Measurements from ENCODE around the gene MIOS.
"Not testable (repeated sequence)": the region's sequence is repeated elsewhere in the genome, so short reads cannot be mapped to it uniquely, and the experiment has no call there.

MIOS gene

DNA sequence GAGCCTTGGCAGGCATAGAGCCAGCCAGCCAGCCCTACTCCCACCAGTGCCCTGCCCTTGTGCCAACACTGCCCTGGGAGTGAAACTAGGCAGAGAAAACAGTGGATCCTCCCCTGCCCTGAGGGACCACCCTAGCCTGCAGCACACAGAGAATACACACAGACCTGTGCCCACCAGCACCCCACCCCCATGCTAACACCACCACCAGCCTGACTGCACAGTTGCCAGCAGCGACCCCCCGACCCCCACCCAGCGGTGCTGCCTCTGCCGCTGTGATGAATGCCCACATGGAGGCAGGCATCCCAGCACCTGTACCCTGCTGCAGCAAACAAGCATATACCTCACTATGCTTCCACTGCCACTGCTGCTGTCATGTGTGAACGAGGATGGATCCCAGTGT lies 9.4 kb upstream of the MIOS start:
- no peaks in the 10 kb centered on the region for H4K20me1 ChIP-seq (ENCODE audit: insufficient read depth, low read length)
- no peaks in the 10 kb centered on the region for H3K36me3 ChIP-seq (ENCODE audit: insufficient read depth, low read length)
- H2AFZ ChIP-seq (ENCODE audit: low read length), result no peak overlapping the region
- peaks cover 6% of the 10 kb centered on the region for H3K4me1 ChIP-seq (ENCODE audit: insufficient read depth, low read length, severe bottlenecking)
- no peak overlapping the region for H3K4me2 ChIP-seq (ENCODE audit: low read length)
- H3K9me2 ChIP-seq (ENCODE audit: low read depth, low read length), result no peaks in the 10 kb centered on the region
- no peaks in the 10 kb centered on the region for H3K27me3 ChIP-seq (ENCODE audit: insufficient read depth, low read length)
- H3K4me3 ChIP-seq (ENCODE audit: low read depth, low read length, poor library complexity, severe bottlenecking), result no peak overlapping the region
- no peaks in the 10 kb centered on the region for H3K9me3 ChIP-seq (ENCODE audit: low read length)
- H3F3A ChIP-seq (ENCODE audit: insufficient read depth, low read length), result no peaks in the 10 kb centered on the region
- no peak overlapping the region for H3K9ac ChIP-seq (ENCODE audit: low read length)
- H3K79me2 ChIP-seq (ENCODE audit: insufficient read depth, low read length), result no peaks in the 10 kb centered on the region
- H3K27ac ChIP-seq (ENCODE audit: low read depth, low read length, poor library complexity, severe bottlenecking), result no peak overlapping the region
- no peak for TF ChIP-seq EZH2 (IDR thresholded peaks at IDR 0.05; ENCODE audit: borderline replicate concordance, low read length)

DNA sequence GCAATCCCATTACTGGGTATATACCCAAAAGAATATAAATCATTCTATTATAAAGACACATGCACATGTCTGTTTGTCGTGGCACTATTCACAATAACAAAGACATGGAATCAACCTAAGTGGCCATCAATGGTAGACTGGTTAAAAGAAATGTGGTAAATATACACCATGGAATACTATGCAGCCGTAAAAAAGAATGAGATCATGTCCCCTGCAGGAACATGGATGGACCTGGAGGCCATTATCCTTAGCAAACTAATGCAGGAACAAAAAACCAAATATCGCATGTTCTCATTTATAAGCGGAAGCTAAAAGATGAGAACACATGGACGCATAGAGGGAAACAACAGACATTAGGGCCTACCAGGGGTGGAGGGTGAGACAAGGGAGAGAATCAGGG lies 5.1 kb upstream of the MIOS start:
- not testable (repeated sequence) for H3K4me3 ChIP-seq (ENCODE audit: low read depth, low read length, poor library complexity, severe bottlenecking); H3K27me3 ChIP-seq (ENCODE audit: insufficient read depth, low read length); H3K27ac ChIP-seq (ENCODE audit: low read depth, low read length, poor library complexity, severe bottlenecking); H3K36me3 ChIP-seq (ENCODE audit: insufficient read depth, low read length); H3K79me2 ChIP-seq (ENCODE audit: insufficient read depth, low read length); H3K4me2 ChIP-seq (ENCODE audit: low read length); H3F3A ChIP-seq (ENCODE audit: insufficient read depth, low read length); H2AFZ ChIP-seq (ENCODE audit: low read length); H3K9me3 ChIP-seq (ENCODE audit: low read length); H4K20me1 ChIP-seq (ENCODE audit: insufficient read depth, low read length); H3K4me1 ChIP-seq (ENCODE audit: insufficient read depth, low read length, severe bottlenecking); H3K9me2 ChIP-seq (ENCODE audit: low read depth, low read length); H3K9ac ChIP-seq (ENCODE audit: low read length)

DNA sequence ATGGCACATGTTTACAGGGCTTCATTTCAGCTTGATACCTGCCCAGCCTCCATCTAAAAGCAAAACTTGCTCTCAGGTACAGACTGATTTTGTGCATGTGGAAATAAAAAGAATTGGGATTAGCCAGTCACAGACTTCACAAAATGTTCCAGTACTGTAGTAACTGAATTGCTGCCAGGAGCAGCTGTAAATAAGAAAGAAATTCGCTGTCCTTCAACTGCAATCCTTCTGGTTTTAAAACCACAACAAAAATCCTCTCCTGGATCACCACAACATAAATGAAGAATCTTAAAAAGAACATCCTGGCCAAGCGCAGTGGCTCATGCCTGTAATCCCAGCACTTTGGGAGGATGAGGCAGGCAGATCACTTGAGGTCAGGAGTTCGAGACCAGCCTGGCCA lies 3.9 kb upstream of the MIOS start:
- H3K9me3 ChIP-seq (ENCODE audit: low read length), result no peaks in the 10 kb centered on the region

DNA sequence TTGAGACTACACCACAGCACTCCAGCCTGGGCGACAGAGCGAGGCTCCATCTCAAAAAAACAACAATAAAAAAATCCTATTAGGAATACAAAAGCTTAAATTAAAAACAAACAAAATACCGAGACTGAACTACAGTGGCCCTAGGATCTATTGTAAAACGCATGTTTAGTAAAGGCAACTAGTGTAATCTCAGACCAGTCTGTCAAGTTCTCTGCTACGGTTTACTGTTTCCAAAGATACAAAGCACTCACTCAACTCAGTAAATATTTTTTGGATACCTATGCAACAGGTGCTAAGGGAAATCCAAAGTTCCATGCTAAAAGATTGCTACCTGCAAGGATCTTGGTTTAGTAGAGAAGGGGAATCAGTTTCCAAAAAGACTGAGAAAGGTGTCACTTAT lies 3.4 kb upstream of the MIOS start:
- no peak overlapping the region for H3K4me2 ChIP-seq (ENCODE audit: low read length)
- H3K27me3 ChIP-seq (ENCODE audit: insufficient read depth, low read length), result no peaks in the 10 kb centered on the region
- H3F3A ChIP-seq (ENCODE audit: insufficient read depth, low read length), result no peaks in the 10 kb centered on the region
- H3K36me3 ChIP-seq (ENCODE audit: insufficient read depth, low read length), result no peaks in the 10 kb centered on the region
- TF ChIP-seq, protein P1, sequence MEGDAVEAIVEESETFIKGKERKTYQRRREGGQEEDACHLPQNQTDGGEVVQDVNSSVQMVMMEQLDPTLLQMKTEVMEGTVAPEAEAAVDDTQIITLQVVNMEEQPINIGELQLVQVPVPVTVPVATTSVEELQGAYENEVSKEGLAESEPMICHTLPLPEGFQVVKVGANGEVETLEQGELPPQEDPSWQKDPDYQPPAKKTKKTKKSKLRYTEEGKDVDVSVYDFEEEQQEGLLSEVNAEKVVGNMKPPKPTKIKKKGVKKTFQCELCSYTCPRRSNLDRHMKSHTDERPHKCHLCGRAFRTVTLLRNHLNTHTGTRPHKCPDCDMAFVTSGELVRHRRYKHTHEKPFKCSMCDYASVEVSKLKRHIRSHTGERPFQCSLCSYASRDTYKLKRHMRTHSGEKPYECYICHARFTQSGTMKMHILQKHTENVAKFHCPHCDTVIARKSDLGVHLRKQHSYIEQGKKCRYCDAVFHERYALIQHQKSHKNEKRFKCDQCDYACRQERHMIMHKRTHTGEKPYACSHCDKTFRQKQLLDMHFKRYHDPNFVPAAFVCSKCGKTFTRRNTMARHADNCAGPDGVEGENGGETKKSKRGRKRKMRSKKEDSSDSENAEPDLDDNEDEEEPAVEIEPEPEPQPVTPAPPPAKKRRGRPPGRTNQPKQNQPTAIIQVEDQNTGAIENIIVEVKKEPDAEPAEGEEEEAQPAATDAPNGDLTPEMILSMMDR (IDR thresholded peaks at IDR 0.05; ENCODE audit: low read length), result no peak
- TF ChIP-seq EZH2 (IDR thresholded peaks at IDR 0.05; ENCODE audit: borderline replicate concordance, low read length), result no peak
- H3K27ac ChIP-seq (ENCODE audit: low read depth, low read length, poor library complexity, severe bottlenecking), result no peak overlapping the region
- no peaks in the 10 kb centered on the region for H4K20me1 ChIP-seq (ENCODE audit: insufficient read depth, low read length)
- peaks cover 12% of the 10 kb centered on the region for H3K4me1 ChIP-seq (ENCODE audit: insufficient read depth, low read length, severe bottlenecking)
- no peaks in the 10 kb centered on the region for H3K9me3 ChIP-seq (ENCODE audit: low read length)
- H3K9me2 ChIP-seq (ENCODE audit: low read depth, low read length), result no peaks in the 10 kb centered on the region
- H3K4me3 ChIP-seq (ENCODE audit: low read depth, low read length, poor library complexity, severe bottlenecking), result no peak overlapping the region
- H2AFZ ChIP-seq (ENCODE audit: low read length), result no peak overlapping the region
- no peak overlapping the region for H3K9ac ChIP-seq (ENCODE audit: low read length)
- H3K79me2 ChIP-seq (ENCODE audit: insufficient read depth, low read length), result peaks cover 11% of the 10 kb centered on the region

More for the DNA sequence above, 3.9 kb upstream of the MIOS start:
- Histone ChIP-seq H3K4me3 (ENCODE audit: low read depth, low read length, poor library complexity, severe bottlenecking) (no peak overlapping the region), H2AFZ (ENCODE audit: low read length) (no peak overlapping the region), H3K79me2 (ENCODE audit: insufficient read depth, low read length) (peaks cover 5% of the 10 kb centered on the region), H3K27ac (ENCODE audit: low read depth, low read length, poor library complexity, severe bottlenecking) (no peak overlapping the region), H3K4me2 (ENCODE audit: low read length) (no peak overlapping the region), H3K36me3 (ENCODE audit: insufficient read depth, low read length) (no peaks in the 10 kb centered on the region), H3K27me3 (ENCODE audit: insufficient read depth, low read length) (no peaks in the 10 kb centered on the region), H3F3A (ENCODE audit: insufficient read depth, low read length) (no peaks in the 10 kb centered on the region), H3K9ac (ENCODE audit: low read length) (no peak overlapping the region), H3K9me2 (ENCODE audit: low read depth, low read length) (no peaks in the 10 kb centered on the region), H3K4me1 (ENCODE audit: insufficient read depth, low read length, severe bottlenecking) (peaks cover 7% of the 10 kb centered on the region), H4K20me1 (ENCODE audit: insufficient read depth, low read length) (no peaks in the 10 kb centered on the region)
- TF ChIP-seq, protein P1 (IDR thresholded peaks at IDR 0.05; ENCODE audit: low read length), result no peak
- no peak for TF ChIP-seq EZH2 (IDR thresholded peaks at IDR 0.05; ENCODE audit: borderline replicate concordance, low read length)
